Mesothelial cell of epicardium (in vitro differentiated cells): Measurements from ENCODE around the gene TAPBP. TPM values are rescaled to one million over a fixed set of nuclear protein-coding genes. Genes with fewer than 3 reads are reported as not detected.

Experiments used
- DNase-seq, 2 experiments: peaks; one replicate each; pipeline ENCODE4 v3.0.0; 2021; ENCODE audit warnings: low spot score in 2 of 2; ENCODE audit not compliant: unreplicated experiment in 2 of 2
- H3K27ac Mint-ChIP-seq: 2 replicates; pipeline ENCODE4 v1.8.0; 2021; ENCODE audit warnings: mixed read lengths
- H3K27me3 Mint-ChIP-seq: 2 replicates; pipeline ENCODE4 v1.8.0; 2021; ENCODE audit warnings: low read depth, mixed read lengths
- H3K36me3 Mint-ChIP-seq: 2 replicates; pipeline ENCODE4 v1.8.0; 2021; ENCODE audit warnings: mixed read lengths
- H3K4me1 Mint-ChIP-seq: 2 replicates; pipeline ENCODE4 v1.8.0; 2021; ENCODE audit warnings: mixed read lengths
- H3K4me3 Mint-ChIP-seq: 2 replicates; pipeline ENCODE4 v1.8.0; 2021; ENCODE audit warnings: mild to moderate bottlenecking, moderate library complexity, mixed read lengths
- H3K9me3 Mint-ChIP-seq: 2 replicates; pipeline ENCODE4 v1.8.0; 2021; ENCODE audit warnings: mixed read lengths
- CTCF ChIP-seq: fragments of 200-600 bp; sonication (generic); IDR thresholded peaks from one replicate; pipeline ENCODE4 v1.5.0; 2021; ENCODE audit warnings: antibody characterized with exemption; ENCODE audit not compliant: unreplicated experiment
- total RNA-seq: library from RNA; stranded (reverse); gene quantifications from 3 replicates; pipeline ENCODE4 v1.2.1, GENCODE V29; 2021

The TAPBP gene
- total RNA-seq, 1 donor from 2014 or later = 68.3 TPM

GRCh38 chr6:33333666-33334065 is 19.8 kb upstream of the TAPBP start:
- no peaks in the 10 kb centered on the region for H3K9me3 Mint-ChIP-seq
- H3K4me3 Mint-ChIP-seq = no peak overlapping the region
- H3K27ac Mint-ChIP-seq = no peak overlapping the region
- peaks cover 5% of the 10 kb centered on the region for H3K27me3 Mint-ChIP-seq
- no peaks in the 10 kb centered on the region for H3K36me3 Mint-ChIP-seq
- DNase-seq = no peak
- H3K4me1 Mint-ChIP-seq = no peaks in the 10 kb centered on the region
- TF ChIP-seq CTCF = no peak

- no peak for TF ChIP-seq CTCF
- peaks cover 5% of the 10 kb centered on the region for H3K27me3 Mint-ChIP-seq
- no peak for DNase-seq
- H3K4me3 Mint-ChIP-seq = no peak overlapping the region
- H3K4me1 Mint-ChIP-seq = no peaks in the 10 kb centered on the region
- no peaks in the 10 kb centered on the region for H3K36me3 Mint-ChIP-seq
- H3K9me3 Mint-ChIP-seq = no peaks in the 10 kb centered on the region
- no peak overlapping the region for H3K27ac Mint-ChIP-seq
Observed at GRCh38 chr6:33330736-33331135, 16.9 kb upstream of the TAPBP start.

GRCh38 chr6:33329058-33329457 is 15.2 kb upstream of the TAPBP start:
- Mint-ChIP-seq H3K4me3 (no peak overlapping the region), H3K36me3 (no peaks in the 10 kb centered on the region), H3K9me3 (no peaks in the 10 kb centered on the region), H3K4me1 (peaks cover 1% of the 10 kb centered on the region), H3K27ac (no peak overlapping the region), H3K27me3 (peaks cover 5% of the 10 kb centered on the region)
- TF ChIP-seq CTCF = no peak
- no peak for DNase-seq

- H3K27ac Mint-ChIP-seq = no peak overlapping the region
- TF ChIP-seq CTCF = no peak
- DNase-seq = no peak
- no peaks in the 10 kb centered on the region for H3K9me3 Mint-ChIP-seq
- H3K27me3 Mint-ChIP-seq = no peaks in the 10 kb centered on the region
- H3K4me1 Mint-ChIP-seq = peaks cover 42% of the 10 kb centered on the region
- H3K36me3 Mint-ChIP-seq = peaks cover 14% of the 10 kb centered on the region
- H3K4me3 Mint-ChIP-seq = peak overlapping the region; percentile 90
Observed at GRCh38 chr6:33324125-33324524, 10.2 kb upstream of the TAPBP start.

- Mint-ChIP-seq H3K36me3 (peaks cover 18% of the 10 kb centered on the region), H3K4me3 (peak overlapping the region; percentile 90), H3K9me3 (no peaks in the 10 kb centered on the region), H3K4me1 (peaks cover 46% of the 10 kb centered on the region), H3K27me3 (no peaks in the 10 kb centered on the region), H3K27ac (peak overlapping the region; percentile 97)
- TF ChIP-seq CTCF = no peak
- no peak for DNase-seq
Observed at GRCh38 chr6:33323623-33323948, 9.7 kb upstream of the TAPBP start.

- Mint-ChIP-seq H3K27ac (peak overlapping the region; percentile 44), H3K27me3 (no peaks in the 10 kb centered on the region), H3K36me3 (peaks cover 19% of the 10 kb centered on the region), H3K4me3 (peak overlapping the region; percentile 57), H3K4me1 (peaks cover 64% of the 10 kb centered on the region), H3K9me3 (no peaks in the 10 kb centered on the region)
- DNase-seq = no peak
- no peak for TF ChIP-seq CTCF
Observed at GRCh38 chr6:33321227-33321626, 7.3 kb upstream of the TAPBP start.
